C4-2B (cell line): ENCODE data around the gene SLC22A5.

Experiments used
- ZFX ChIP-seq: fragments of 450-650 bp; IDR thresholded peaks from 2 replicates; pipeline ENCODE4 v1.6.1; 2017
- TF ChIP-seq, protein P1 (sequence below): fragments of 450-650 bp; conservative IDR thresholded peaks from 2 replicates; pipeline ENCODE4 v1.5.1; 2017; ENCODE audit warnings: mild to moderate bottlenecking

DNA sequence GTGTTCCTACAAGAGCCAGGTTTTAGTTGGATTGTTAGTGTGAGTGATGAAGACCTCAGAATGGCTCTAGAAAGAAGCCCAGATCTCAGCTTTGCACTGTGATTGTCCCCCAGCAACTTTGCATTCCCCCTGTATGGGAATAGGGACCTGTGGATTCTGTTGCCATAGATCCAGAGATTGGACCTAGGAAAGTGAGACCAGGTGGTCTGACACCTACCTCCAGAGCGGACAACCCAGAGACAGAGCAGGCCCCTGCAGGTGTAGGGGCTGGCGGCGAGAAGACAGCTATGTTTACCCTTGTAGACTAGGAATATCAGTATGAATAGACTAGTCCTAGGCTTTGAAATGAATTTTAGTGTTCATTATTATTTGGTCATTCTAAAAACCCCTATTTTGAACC lies 67.4 kb downstream of the SLC22A5 start:
- TF ChIP-seq, protein P1, sequence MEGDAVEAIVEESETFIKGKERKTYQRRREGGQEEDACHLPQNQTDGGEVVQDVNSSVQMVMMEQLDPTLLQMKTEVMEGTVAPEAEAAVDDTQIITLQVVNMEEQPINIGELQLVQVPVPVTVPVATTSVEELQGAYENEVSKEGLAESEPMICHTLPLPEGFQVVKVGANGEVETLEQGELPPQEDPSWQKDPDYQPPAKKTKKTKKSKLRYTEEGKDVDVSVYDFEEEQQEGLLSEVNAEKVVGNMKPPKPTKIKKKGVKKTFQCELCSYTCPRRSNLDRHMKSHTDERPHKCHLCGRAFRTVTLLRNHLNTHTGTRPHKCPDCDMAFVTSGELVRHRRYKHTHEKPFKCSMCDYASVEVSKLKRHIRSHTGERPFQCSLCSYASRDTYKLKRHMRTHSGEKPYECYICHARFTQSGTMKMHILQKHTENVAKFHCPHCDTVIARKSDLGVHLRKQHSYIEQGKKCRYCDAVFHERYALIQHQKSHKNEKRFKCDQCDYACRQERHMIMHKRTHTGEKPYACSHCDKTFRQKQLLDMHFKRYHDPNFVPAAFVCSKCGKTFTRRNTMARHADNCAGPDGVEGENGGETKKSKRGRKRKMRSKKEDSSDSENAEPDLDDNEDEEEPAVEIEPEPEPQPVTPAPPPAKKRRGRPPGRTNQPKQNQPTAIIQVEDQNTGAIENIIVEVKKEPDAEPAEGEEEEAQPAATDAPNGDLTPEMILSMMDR, result no peak
- TF ChIP-seq ZFX, result no peak
